ENCODE results near the gene PSEN2.
"Not testable (repeated sequence)": the region's sequence is repeated elsewhere in the genome, so short reads cannot be mapped to it uniquely, and the experiment has no call there.

The PSEN2 gene

GRCh38 chr1:226912587-226913176 is 42.3 kb downstream of the PSEN2 start:
- DNase-seq, result peak in 33 of 56 donors; percentile 1 to 60 (median 24)

- no peak for DNase-seq
Measured at GRCh38 chr1:226915672-226915995, 45.2 kb downstream of the PSEN2 start.

DNA sequence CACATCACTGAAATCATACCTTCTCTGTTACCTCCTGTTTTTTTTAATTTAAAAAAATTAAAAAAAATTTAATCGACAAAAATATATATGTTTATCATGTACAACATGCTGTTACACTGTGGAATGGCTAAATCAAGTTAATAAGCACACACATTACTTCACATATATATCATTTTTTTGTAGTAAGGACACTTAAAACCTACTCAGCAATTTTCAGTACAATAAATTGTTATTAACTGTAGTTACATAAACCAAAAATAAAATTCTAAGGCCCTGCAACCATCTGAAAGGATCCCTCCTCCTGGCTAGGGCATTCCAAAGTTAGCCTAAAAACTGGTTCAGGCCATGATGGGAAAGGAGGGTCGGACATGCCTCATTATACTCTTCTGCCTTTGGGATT is 46.1 kb downstream of the PSEN2 start:
- no peak for DNase-seq

DNA sequence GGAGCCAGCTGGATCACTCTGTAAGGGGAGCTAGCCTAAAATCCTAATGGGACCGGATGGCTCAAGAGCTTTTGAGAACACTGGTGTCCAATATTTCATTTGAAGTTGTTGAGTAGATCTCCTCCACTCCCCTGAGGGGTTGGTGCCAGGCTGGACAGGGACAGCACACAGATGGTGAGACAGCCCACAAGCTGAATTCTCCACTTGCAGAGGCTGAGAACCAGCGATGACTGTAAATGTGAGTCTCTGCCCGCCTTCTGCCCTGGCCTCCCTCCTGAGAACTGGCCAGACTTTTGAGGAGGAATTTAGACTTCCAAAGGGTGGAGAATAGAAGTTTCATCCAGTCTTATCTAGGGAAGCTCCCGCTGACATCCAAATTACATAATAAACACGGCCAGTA is 49.2 kb downstream of the PSEN2 start:
- DNase-seq, result no peak

GRCh38 chr1:226919995-226920394 is 49.6 kb downstream of the PSEN2 start:
- no peak for DNase-seq

DNA sequence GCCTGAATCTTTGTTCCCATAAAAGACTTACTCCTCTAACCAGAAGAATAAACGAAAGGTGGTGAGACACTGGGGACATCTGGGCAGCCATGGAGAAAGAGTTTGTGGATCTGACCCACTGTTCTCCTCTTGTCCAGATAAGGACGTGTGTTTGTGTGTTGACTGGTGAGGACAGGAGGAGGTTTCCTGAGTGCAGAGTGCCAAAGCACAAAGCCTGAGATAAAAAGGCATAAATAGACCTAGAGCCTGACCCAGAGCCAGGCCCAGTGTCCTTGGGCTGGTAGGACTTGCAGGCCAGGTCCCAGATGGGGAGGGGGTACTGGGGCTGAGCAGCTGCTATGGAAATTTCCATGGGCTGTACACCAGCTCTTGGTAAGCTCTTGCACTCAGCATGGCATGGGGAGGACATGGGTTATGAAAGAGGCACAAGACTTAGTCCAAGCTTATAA is 50.1 kb downstream of the PSEN2 start:
- DNase-seq, result no peak

DNA sequence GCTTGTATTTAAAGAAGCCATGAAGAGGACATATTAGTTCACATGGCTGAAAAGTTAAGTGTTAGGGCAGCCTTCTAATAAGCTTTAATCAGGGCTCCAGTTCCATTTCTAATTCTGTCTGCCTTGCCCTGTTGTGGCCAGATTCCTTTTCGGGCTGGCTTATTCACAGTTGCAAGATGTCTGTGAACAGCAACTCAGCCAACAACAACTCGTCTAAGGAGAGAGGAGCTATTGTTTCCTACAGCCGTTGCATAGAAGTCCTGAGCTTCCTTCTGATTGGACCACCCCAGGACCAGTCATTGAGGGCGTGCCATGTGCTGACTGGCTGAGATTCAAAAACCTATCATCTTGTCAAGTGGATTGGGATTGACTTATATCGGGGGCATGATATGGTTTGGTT is 51.1 kb downstream of the PSEN2 start:
- DNase-seq, result no peak

DNA sequence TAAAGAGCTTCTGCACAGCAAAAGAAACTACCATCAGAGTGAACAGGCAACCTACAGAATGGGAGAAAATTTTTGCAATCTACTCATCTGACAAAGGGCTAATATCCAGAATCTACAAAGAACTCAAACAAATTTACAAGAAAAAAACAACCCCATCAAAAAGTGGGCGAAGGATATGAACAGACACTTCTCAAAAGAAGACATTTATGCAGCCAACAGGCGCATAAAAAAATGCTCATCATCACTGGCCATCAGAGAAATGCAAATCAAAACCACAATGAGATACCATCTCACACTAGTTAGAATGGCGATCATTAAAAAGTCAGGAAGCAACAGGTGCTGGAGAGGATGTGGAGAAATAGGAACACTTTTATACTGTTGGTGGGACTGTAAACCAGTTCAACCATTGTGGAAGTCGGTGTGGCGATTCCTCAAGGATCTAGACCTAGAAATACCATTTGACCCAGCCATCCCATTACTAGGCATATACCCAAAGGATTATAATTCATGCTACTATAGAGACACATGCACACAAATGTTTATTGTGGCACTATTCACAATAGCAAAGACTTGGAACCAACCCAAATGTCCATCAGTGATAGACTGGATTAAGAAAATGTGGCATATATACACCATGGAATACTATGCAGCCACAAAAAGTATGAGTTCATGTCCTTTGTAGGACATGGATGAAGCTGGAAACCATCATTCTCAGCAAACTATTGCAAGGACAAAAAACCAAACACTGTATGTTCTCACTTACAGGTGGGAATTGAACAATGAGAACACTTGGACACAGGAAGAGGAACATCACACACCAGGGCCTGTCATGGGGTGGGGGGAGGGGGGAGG is 59.1 kb downstream of the PSEN2 start:
- not testable (repeated sequence) for DNase-seq

- no peak for DNase-seq
Measured at GRCh38 chr1:226934483-226935237, 64.2 kb downstream of the PSEN2 start.

DNA sequence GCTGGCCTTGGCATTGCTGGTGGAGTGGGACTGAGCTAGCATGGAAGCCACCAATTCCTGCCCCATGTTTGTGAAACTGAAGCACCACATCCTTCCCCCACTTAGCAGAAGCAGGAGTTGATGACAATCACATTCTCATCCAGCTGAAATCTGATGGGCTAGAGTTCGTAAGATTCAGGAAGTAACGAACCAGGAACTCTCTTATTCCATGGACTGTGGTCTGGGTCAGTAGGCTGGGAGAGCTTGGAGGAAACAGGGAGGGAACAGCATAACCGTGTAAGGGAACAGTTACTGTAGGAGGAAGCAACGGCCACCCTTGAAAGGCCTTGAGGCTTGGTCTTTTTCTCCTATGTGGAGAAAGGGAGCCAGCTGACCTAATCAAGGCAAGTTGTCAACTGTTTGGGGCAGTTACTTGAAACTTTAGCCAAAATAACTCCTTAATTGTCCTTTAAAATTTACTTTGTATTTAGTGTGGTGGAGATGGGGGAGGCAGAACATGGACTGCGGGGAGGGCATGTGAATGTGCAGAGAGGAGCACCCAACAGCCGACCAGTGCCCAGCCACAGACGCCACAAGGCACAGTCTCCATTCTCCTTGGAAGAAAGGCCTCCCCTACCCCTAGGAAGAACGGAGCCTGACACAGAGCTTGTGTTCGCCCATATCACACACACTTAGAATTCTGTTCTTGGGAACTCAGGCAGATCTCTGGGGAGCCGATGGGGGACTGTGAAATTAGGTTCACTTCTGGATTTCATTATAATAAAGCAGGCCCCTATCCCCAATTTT is 67.7 kb downstream of the PSEN2 start:
- no peak for DNase-seq

DNA sequence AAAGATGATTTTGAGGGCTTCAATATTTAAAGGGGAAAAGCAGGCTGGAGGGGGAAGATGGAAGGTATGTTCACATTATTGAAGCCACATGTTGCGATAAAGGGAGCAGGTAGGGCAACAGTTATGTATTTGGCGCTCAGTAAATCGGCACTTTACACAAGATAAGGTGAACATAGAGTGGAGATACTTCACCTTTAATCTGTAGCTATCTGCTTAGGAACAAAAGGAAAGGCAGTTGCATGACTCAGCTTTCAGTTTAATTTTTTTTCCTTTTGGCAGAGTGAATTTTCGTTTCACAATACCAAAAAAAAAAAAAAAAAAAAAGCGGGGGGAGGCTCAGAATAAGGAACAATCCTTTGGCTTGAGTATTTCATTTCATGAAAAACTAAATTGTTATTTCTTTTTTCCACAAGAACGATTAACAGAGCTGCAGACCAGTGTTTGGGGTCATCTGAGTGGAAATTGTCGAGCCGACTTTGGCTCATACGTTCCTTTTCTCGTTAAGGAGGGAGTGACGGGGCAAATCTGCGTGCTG is 68.6 kb downstream of the PSEN2 start:
- DNase-seq, result no peak

DNA sequence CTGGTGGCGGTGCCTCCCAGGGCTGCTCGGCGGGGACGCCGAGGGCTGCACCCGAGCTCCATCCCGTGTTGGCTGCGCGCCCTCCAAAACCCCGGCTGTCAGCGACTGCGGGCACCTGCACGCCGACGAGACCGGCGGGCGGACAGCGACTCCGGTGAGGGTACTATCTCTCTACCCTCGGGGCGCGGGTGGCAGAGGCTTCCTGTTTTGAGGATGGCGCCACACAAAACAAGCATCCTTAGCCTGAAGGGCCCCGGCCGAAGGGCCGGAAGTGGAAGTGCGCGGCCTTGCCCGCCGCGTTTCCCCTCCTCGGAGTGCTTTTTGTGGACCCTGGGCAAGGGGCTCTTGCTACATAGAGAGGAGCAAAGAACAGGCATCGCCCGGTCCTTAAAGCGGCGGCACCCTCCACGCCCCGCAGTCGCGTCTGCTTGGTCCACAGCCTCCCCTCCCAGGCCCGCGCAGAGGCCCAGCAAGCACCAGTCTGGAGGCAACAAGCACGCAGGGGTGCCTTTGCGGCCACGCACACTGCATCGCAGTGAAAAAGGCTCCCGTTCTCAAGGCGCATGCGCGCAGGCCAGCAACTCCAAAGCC is 69.1 kb downstream of the PSEN2 start:
- peak in 30 of 56 donors; percentile 38 to 97 (median 76) for DNase-seq

DNA sequence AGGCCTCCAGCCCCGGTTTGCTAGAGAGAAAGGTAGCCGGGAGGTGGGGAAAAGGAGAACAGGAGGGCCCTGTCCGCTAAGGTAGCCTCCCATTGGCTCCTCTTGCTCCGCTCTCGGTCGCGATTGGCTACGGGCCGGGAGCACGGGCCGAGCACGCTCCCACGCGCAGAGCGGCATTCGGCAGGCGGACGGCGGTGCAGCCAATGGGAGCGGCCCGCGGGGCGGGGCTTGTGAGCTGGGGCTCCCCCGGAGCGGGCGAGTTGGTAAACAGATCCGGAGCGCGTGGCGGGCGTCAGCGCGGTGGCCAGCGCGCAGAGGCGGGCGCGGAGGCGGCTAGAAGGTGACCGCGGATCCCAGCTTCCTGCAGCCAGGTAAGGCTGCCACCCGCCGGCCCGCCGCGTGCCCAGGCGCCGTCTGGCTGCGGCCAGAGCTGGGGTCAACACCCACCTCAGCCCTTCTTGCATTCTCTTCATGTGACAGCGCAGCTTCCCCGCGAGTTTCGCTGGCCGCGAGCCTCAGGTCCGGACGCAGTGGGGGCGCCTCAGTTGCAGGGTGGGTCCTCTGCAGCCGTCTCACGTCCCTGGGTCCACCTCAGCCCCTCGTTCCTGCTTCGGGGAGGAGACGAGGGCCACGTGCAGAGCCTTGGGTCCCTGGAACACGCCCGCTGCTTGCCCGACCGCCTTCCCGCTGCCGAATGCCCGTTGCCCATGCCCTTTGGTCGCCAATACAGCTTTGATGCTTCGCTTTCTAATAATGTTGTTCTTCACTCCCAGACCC is 69.8 kb downstream of the PSEN2 start, which contains the start of gene COQ8A:
Gene COQ8A, plus strand, starts transcription at position 266 of the 777 bp plus-strand sequence. CDS start 21,092 bp downstream, outside the sequence.
- peak in 55 of 56 donors; percentile 95 to 100 (median 99) for DNase-seq

- DNase-seq, result no peak
Measured at GRCh38 chr1:226940806-226941067, 70.3 kb downstream of the PSEN2 start.

GRCh38 chr1:226942392-226942791 is 72.0 kb downstream of the PSEN2 start:
- no peak for DNase-seq

DNA sequence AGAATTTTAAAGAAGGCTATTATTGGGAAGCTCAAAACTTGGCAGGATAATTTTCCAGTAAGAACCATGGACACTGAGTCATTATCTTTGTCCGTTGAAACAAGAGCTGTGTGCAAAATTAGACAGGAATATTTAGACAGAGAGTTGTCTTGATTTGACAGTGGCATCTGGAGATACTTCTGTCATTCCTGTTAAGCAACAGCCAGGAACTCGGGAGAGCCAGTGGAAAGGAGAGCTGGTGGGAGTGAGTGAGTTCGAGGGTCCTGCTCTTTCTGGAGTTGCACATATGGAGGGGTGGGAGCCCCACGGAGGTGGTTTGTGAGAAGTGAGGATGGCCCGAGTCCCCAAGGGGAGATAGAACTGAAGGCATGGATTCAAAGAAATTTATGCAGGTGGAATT is 72.7 kb downstream of the PSEN2 start:
- no peak for DNase-seq

DNA sequence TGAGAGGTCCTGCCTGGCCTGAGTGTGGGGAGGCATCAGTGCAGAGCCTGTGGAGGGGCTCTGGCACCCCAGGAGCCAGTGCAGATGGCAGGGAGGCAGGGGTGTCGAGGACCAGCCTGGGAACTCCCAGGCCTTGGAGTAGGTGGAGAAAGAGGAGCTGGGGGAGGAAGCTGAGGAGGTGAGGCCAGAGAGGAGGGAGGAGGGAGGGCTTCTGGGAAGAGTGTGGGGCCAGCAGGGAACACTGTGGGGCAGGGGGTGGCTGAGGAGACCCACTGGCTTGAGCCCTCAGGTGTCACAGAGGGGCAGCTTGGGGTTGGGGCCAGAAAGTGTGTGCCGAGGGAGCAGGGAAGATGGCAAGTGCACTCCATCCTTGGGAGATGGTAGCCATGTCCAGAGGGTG is 73.5 kb downstream of the PSEN2 start:
- no peak for DNase-seq

DNA sequence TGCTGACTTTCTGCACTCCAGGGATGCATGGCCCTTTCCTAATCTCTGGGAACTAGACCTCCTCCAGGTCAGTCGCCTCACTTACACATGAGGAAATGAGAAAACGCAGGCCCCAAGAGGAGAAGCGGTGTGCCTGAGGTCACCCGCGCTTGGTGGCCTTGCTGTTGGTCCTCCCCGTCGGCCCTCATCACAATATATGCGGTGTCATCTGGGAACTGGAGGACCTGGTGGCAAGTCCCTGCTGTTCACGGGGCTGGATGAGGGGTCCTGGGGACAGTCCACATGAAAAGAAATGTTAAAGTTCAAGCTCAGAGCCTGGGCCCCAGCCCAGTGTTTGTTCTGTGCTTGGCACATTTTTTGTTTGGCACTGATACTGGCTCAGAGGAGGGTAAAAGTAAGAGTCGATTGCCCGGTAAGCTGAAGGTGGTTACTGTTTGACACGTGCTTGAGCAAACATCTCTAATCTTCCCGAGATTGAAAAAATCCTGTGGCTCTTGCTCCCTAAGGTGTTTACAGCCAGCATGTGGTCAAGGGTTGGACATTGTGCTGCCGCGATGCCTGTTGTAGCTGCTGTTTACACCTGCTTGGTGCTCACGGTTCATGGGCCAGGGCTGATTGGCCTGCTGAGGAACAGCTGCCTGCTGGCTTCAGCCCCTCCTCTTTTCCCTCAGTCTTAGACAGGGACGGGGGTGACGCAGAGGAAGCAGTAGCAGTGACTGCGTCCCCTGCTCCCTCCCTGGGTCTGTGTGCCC is 74.9 kb downstream of the PSEN2 start:
- no peak for DNase-seq
